Measurements from ENCODE around the gene RALGAPB.

Gene RALGAPB

GRCh38 chr20:38519426-38519825 lies 46.8 kb downstream of the RALGAPB start:
- Histone ChIP-seq H3K27ac (ENCODE audit: insufficient read depth in 1 of 2, low read depth in 1 of 2, low read length in 2 of 2, poor library complexity in 1 of 2, severe bottlenecking in 2 of 2) (no peak overlapping the region), H3K36me3 (ENCODE audit: control insufficient read depth in 4 of 4, insufficient read depth in 4 of 4, low read length in 3 of 4) (peaks cover 16 to 54% (median 32%) of the 10 kb centered on the region in 4 experiments), H3K27me3 (replicated peaks in 2 of 5; ENCODE audit: control insufficient read depth in 4 of 5, insufficient read depth in 5 of 5, low read length in 4 of 5) (no peaks in the 10 kb centered on the region), H3K4me3 (ENCODE audit: control insufficient read depth in 1 of 7, extremely low read depth in 1 of 7, insufficient read depth in 4 of 7, low read depth in 2 of 7, low read length in 6 of 7) (no peak overlapping the region), H3K9me3 (ENCODE audit: control extremely low read depth in 1 of 5, control insufficient read depth in 4 of 5, insufficient read depth in 2 of 5, low read depth in 1 of 5, low read length in 4 of 5) (no peaks in the 10 kb centered on the region), H3K4me1 (ENCODE audit: control extremely low read depth in 1 of 4, control insufficient read depth in 4 of 4, insufficient read depth in 4 of 4, low read length in 3 of 4) (no peaks in the 10 kb centered on the region)
- peak in 1 of 3 donors; percentile 0 for DNase-seq
- CTCF ChIA-PET: interaction anchor here (0.6 to 1.1 kb wide), 2 partner anchors 11 kb away, joined by 3 read pairs; no protein-coding TSS in a partner anchor
- POLR2A ChIA-PET: interaction anchor here (0.6 kb wide), 1 partner anchor 353 kb away, joined by 8 read pairs; no protein-coding TSS in a partner anchor
- no CpG with 5 or more reads among the region's 1 CpG for WGBS (ENCODE audit: insufficient coverage)

GRCh38 chr20:38520261-38520660 lies 47.6 kb downstream of the RALGAPB start:
- H3K36me3 ChIP-seq (ENCODE audit: control insufficient read depth in 4 of 4, insufficient read depth in 4 of 4, low read length in 3 of 4): peaks cover 16 to 55% (median 38%) of the 10 kb centered on the region in 4 experiments
- no peak overlapping the region for H3K4me3 ChIP-seq (ENCODE audit: control insufficient read depth in 1 of 7, extremely low read depth in 1 of 7, insufficient read depth in 4 of 7, low read depth in 2 of 7, low read length in 6 of 7)
- H3K27ac ChIP-seq (ENCODE audit: insufficient read depth in 1 of 2, low read depth in 1 of 2, low read length in 2 of 2, poor library complexity in 1 of 2, severe bottlenecking in 2 of 2): no peak overlapping the region
- H3K4me1 ChIP-seq (ENCODE audit: control extremely low read depth in 1 of 4, control insufficient read depth in 4 of 4, insufficient read depth in 4 of 4, low read length in 3 of 4): no peaks in the 10 kb centered on the region
- POLR2A ChIA-PET: no interaction called here
- CTCF ChIA-PET: interaction anchor here (0.6 to 0.8 kb wide), 3 partner anchors 12 to 88 kb away, joined by 3 to 4 read pairs (median 3); no protein-coding TSS in a partner anchor
- no peaks in the 10 kb centered on the region for H3K27me3 ChIP-seq (replicated peaks in 2 of 5; ENCODE audit: control insufficient read depth in 4 of 5, insufficient read depth in 5 of 5, low read length in 4 of 5)
- DNase-seq: no peak
- no peaks in the 10 kb centered on the region for H3K9me3 ChIP-seq (ENCODE audit: control extremely low read depth in 1 of 5, control insufficient read depth in 4 of 5, insufficient read depth in 2 of 5, low read depth in 1 of 5, low read length in 4 of 5)

- DNase-seq: no peak
- POLR2A ChIA-PET: no interaction called here
- H3K36me3 ChIP-seq (ENCODE audit: control insufficient read depth in 4 of 4, insufficient read depth in 4 of 4, low read length in 3 of 4): peaks cover 15 to 58% (median 39%) of the 10 kb centered on the region in 4 experiments
- CTCF ChIA-PET: no interaction called here
- H3K4me3 ChIP-seq (ENCODE audit: control insufficient read depth in 1 of 7, extremely low read depth in 1 of 7, insufficient read depth in 4 of 7, low read depth in 2 of 7, low read length in 6 of 7): no peak overlapping the region
- H3K9me3 ChIP-seq (ENCODE audit: control extremely low read depth in 1 of 5, control insufficient read depth in 4 of 5, insufficient read depth in 2 of 5, low read depth in 1 of 5, low read length in 4 of 5): no peaks in the 10 kb centered on the region
- H3K4me1 ChIP-seq (ENCODE audit: control extremely low read depth in 1 of 4, control insufficient read depth in 4 of 4, insufficient read depth in 4 of 4, low read length in 3 of 4): no peaks in the 10 kb centered on the region
- no peaks in the 10 kb centered on the region for H3K27me3 ChIP-seq (replicated peaks in 2 of 5; ENCODE audit: control insufficient read depth in 4 of 5, insufficient read depth in 5 of 5, low read length in 4 of 5)
- no peak overlapping the region for H3K27ac ChIP-seq (ENCODE audit: insufficient read depth in 1 of 2, low read depth in 1 of 2, low read length in 2 of 2, poor library complexity in 1 of 2, severe bottlenecking in 2 of 2)
- WGBS (ENCODE audit: insufficient coverage): 100% methylated on average over 1 of the region's 1 CpG
Observed at GRCh38 chr20:38523697-38524096, 51.1 kb downstream of the RALGAPB start.

- 100% methylated on average over 1 of the region's 3 CpGs for WGBS (ENCODE audit: insufficient coverage)
- no peak overlapping the region for H3K27ac ChIP-seq (ENCODE audit: insufficient read depth in 1 of 2, low read depth in 1 of 2, low read length in 2 of 2, poor library complexity in 1 of 2, severe bottlenecking in 2 of 2)
- no peak for DNase-seq
- peaks cover 21 to 56% (median 40%) of the 10 kb centered on the region in 4 experiments for H3K36me3 ChIP-seq (ENCODE audit: control insufficient read depth in 4 of 4, insufficient read depth in 4 of 4, low read length in 3 of 4)
- H3K4me3 ChIP-seq (ENCODE audit: control insufficient read depth in 1 of 7, extremely low read depth in 1 of 7, insufficient read depth in 4 of 7, low read depth in 2 of 7, low read length in 6 of 7): no peak overlapping the region
- no peaks in the 10 kb centered on the region for H3K27me3 ChIP-seq (replicated peaks in 2 of 5; ENCODE audit: control insufficient read depth in 4 of 5, insufficient read depth in 5 of 5, low read length in 4 of 5)
- H3K9me3 ChIP-seq (ENCODE audit: control extremely low read depth in 1 of 5, control insufficient read depth in 4 of 5, insufficient read depth in 2 of 5, low read depth in 1 of 5, low read length in 4 of 5): no peaks in the 10 kb centered on the region
- CTCF ChIA-PET: no interaction called here
- no peaks in the 10 kb centered on the region for H3K4me1 ChIP-seq (ENCODE audit: control extremely low read depth in 1 of 4, control insufficient read depth in 4 of 4, insufficient read depth in 4 of 4, low read length in 3 of 4)
- POLR2A ChIA-PET: interaction anchor here (0.6 kb wide), 1 partner anchor 10 kb away, joined by 3 read pairs; no protein-coding TSS in a partner anchor
Observed at GRCh38 chr20:38528167-38528566, 55.5 kb downstream of the RALGAPB start.

- Histone ChIP-seq H3K4me3 (ENCODE audit: control insufficient read depth in 1 of 7, extremely low read depth in 1 of 7, insufficient read depth in 4 of 7, low read depth in 2 of 7, low read length in 6 of 7) (no peak overlapping the region), H3K27ac (ENCODE audit: insufficient read depth in 1 of 2, low read depth in 1 of 2, low read length in 2 of 2, poor library complexity in 1 of 2, severe bottlenecking in 2 of 2) (no peak overlapping the region), H3K27me3 (replicated peaks in 2 of 5; ENCODE audit: control insufficient read depth in 4 of 5, insufficient read depth in 5 of 5, low read length in 4 of 5) (no peaks in the 10 kb centered on the region), H3K36me3 (ENCODE audit: control insufficient read depth in 4 of 4, insufficient read depth in 4 of 4, low read length in 3 of 4) (peaks cover 24 to 60% (median 37%) of the 10 kb centered on the region in 4 experiments), H3K9me3 (ENCODE audit: control extremely low read depth in 1 of 5, control insufficient read depth in 4 of 5, insufficient read depth in 2 of 5, low read depth in 1 of 5, low read length in 4 of 5) (no peaks in the 10 kb centered on the region), H3K4me1 (ENCODE audit: control extremely low read depth in 1 of 4, control insufficient read depth in 4 of 4, insufficient read depth in 4 of 4, low read length in 3 of 4) (no peaks in the 10 kb centered on the region)
- WGBS (ENCODE audit: insufficient coverage): no CpG with 5 or more reads among the region's 1 CpG
- ChIA-PET POLR2A (interaction anchor here (0.6 kb wide), 1 partner anchor 1000 kb away, joined by 3 read pairs; no protein-coding TSS in a partner anchor), CTCF (no interaction called here)
- no peak for DNase-seq
Observed at GRCh38 chr20:38531021-38531420, 58.4 kb downstream of the RALGAPB start.

GRCh38 chr20:38534756-38535155 lies 62.1 kb downstream of the RALGAPB start:
- WGBS (ENCODE audit: insufficient coverage): 96% methylated on average over 8 of the region's 11 CpGs
- CTCF ChIA-PET: no interaction called here
- no peak overlapping the region for H3K4me3 ChIP-seq (ENCODE audit: control insufficient read depth in 1 of 7, extremely low read depth in 1 of 7, insufficient read depth in 4 of 7, low read depth in 2 of 7, low read length in 6 of 7)

GRCh38 chr20:38536310-38536709 lies 63.7 kb downstream of the RALGAPB start:
- H3K27me3 ChIP-seq (replicated peaks in 2 of 5; ENCODE audit: control insufficient read depth in 4 of 5, insufficient read depth in 5 of 5, low read length in 4 of 5): no peaks in the 10 kb centered on the region
- no peak overlapping the region for H3K4me3 ChIP-seq (ENCODE audit: control insufficient read depth in 1 of 7, extremely low read depth in 1 of 7, insufficient read depth in 4 of 7, low read depth in 2 of 7, low read length in 6 of 7)
- peaks cover 0 to 2% (median 0%) of the 10 kb centered on the region in 5 experiments for H3K9me3 ChIP-seq (ENCODE audit: control extremely low read depth in 1 of 5, control insufficient read depth in 4 of 5, insufficient read depth in 2 of 5, low read depth in 1 of 5, low read length in 4 of 5)
- H3K27ac ChIP-seq (ENCODE audit: insufficient read depth in 1 of 2, low read depth in 1 of 2, low read length in 2 of 2, poor library complexity in 1 of 2, severe bottlenecking in 2 of 2): no peak overlapping the region
- WGBS (ENCODE audit: insufficient coverage): no CpG with 5 or more reads among the region's 2 CpGs
- no peak for DNase-seq
- peaks cover 21 to 81% (median 48%) of the 10 kb centered on the region in 4 experiments for H3K36me3 ChIP-seq (ENCODE audit: control insufficient read depth in 4 of 4, insufficient read depth in 4 of 4, low read length in 3 of 4)
- ChIA-PET CTCF (no interaction called here), POLR2A (no interaction called here)
- no peaks in the 10 kb centered on the region for H3K4me1 ChIP-seq (ENCODE audit: control extremely low read depth in 1 of 4, control insufficient read depth in 4 of 4, insufficient read depth in 4 of 4, low read length in 3 of 4)

More at GRCh38 chr20:38534756-38535155, 62.1 kb downstream of the RALGAPB start:
- Histone ChIP-seq H3K9me3 (ENCODE audit: control extremely low read depth in 1 of 5, control insufficient read depth in 4 of 5, insufficient read depth in 2 of 5, low read depth in 1 of 5, low read length in 4 of 5) (peaks cover 0 to 2% (median 0%) of the 10 kb centered on the region in 5 experiments), H3K36me3 (ENCODE audit: control insufficient read depth in 4 of 4, insufficient read depth in 4 of 4, low read length in 3 of 4) (peaks cover 28 to 71% (median 41%) of the 10 kb centered on the region in 4 experiments), H3K27me3 (replicated peaks in 2 of 5; ENCODE audit: control insufficient read depth in 4 of 5, insufficient read depth in 5 of 5, low read length in 4 of 5) (no peaks in the 10 kb centered on the region), H3K4me1 (ENCODE audit: control extremely low read depth in 1 of 4, control insufficient read depth in 4 of 4, insufficient read depth in 4 of 4, low read length in 3 of 4) (no peaks in the 10 kb centered on the region), H3K27ac (ENCODE audit: insufficient read depth in 1 of 2, low read depth in 1 of 2, low read length in 2 of 2, poor library complexity in 1 of 2, severe bottlenecking in 2 of 2) (no peak overlapping the region)
- POLR2A ChIA-PET: no interaction called here
- DNase-seq: no peak

All from common myeloid progenitor, CD34-positive (primary cell).